Gastroesophageal sphincter (tissue), 4 donors: ENCODE results near the gene MBOAT2. TPM values are rescaled to one million over a fixed set of nuclear protein-coding genes. Genes with fewer than 3 reads are reported as not detected.
"Not testable (repeated sequence)": the region's sequence is repeated elsewhere in the genome, so short reads cannot be mapped to it uniquely, and the experiment has no call there.

Experiments
- ATAC-seq: fragments of 150-250 bp; one replicate; pipeline ENCODE4 v1.9.1; 2016; ENCODE audit warnings: mild to moderate bottlenecking, moderate library complexity
- H3K27ac ChIP-seq, 4 donors: fragments of 200-600 bp; sonication (generic) in 3 of 4; 1 replicate in 3 of 4; 2 replicates in 1 of 4; pipeline ENCODE4 v1.5.1; 2016 to 2019
- H3K27me3 ChIP-seq: fragments of 200-600 bp; sonication (generic); one replicate; pipeline ENCODE4 v1.5.1; 2019
- H3K36me3 ChIP-seq, 2 donors: fragments of 200-600 bp; sonication (generic); one replicate each; pipeline ENCODE4 v1.5.1; 2019; ENCODE audit warnings: control low read depth in 1 of 2
- H3K4me1 ChIP-seq, 3 donors: fragments of 200-600 bp; sonication (generic); 1 replicate in 2 of 3; 2 replicates in 1 of 3; pipeline ENCODE4 v1.5.1; 2016 to 2019; ENCODE audit warnings: control low read depth in 2 of 3
- H3K4me3 ChIP-seq, 2 donors: fragments of 200-600 bp; sonication (generic); one replicate each; pipeline ENCODE4 v1.5.1; 2019; ENCODE audit warnings: mild to moderate bottlenecking in 1 of 2, moderate library complexity in 1 of 2
- H3K9me3 ChIP-seq, 3 donors: fragments of 200-600 bp; sonication (generic); one replicate each; pipeline ENCODE4 v1.5.1; 2017 to 2019; ENCODE audit warnings: control low read depth in 2 of 3
- CTCF ChIP-seq, 4 experiments: fragments of 200-600 bp in 2 of 4; fragments of 450-650 bp in 2 of 4; sonication (generic) in 1 of 4; IDR thresholded peaks; one replicate each; pipeline ENCODE4 v1.5.1; 2017 to 2019; ENCODE audit warnings: antibody characterized with exemption in 4 of 4, mild to moderate bottlenecking in 2 of 4, moderate library complexity in 2 of 4
- EP300 ChIP-seq: sonication (generic); formaldehyde crosslinking; IDR thresholded peaks from one replicate; pipeline ENCODE4 v1.6.1; 2017; ENCODE audit warnings: antibody characterized with exemption, mild to moderate bottlenecking
- POLR2A ChIP-seq, 2 donors: fragments of 450-650 bp; IDR thresholded peaks; one replicate each; pipeline ENCODE4 v1.6.1; 2017; ENCODE audit warnings: antibody characterized with exemption in 2 of 2, mild to moderate bottlenecking in 2 of 2, moderate library complexity in 1 of 2
- POLR2AphosphoS5 ChIP-seq: sonication (generic); formaldehyde crosslinking; IDR thresholded peaks from one replicate; pipeline ENCODE4 v1.6.1; 2017; ENCODE audit warnings: antibody characterized with exemption
- WGBS, 2 donors: methylation state at CpG; one replicate each; pipeline ENCODE4 v1.1.5; 2018; ENCODE audit warnings: low coverage in 1 of 2; 5-methylcytosine and 5-hydroxymethylcytosine counted together
- total RNA-seq, 4 donors: library from RNA; depleted of rRNA; stranded (reverse); fragments of >200 nt; gene quantifications; one replicate each; pipeline ENCODE4 v1.1.0, GENCODE V29; 2016

Gene MBOAT2
- total RNA-seq, 4 donors from 2014 or later = 21.0 to 27.0 (median 23.5) TPM

GRCh38 chr2:9045595-9045994 is 42.1 kb upstream of the MBOAT2 start:
- no peaks in the 10 kb centered on the region for H3K36me3 ChIP-seq
- no peak for ATAC-seq
- no peak overlapping the region for H3K4me3 ChIP-seq
- H3K4me1 ChIP-seq = no peaks in the 10 kb centered on the region
- H3K27me3 ChIP-seq = peaks cover 10% of the 10 kb centered on the region
- 86 to 90% methylated on average over 7 of the region's 7 CpGs for WGBS, 2 donors
- TF ChIP-seq POLR2AphosphoS5 (no peak), EP300 (no peak), POLR2A (IDR thresholded peaks at IDR 0.05) (no peak), CTCF (IDR thresholded peaks at IDR 0.05) (no peak)
- no peaks in the 10 kb centered on the region for H3K9me3 ChIP-seq
- H3K27ac ChIP-seq = no peak overlapping the region

DNA sequence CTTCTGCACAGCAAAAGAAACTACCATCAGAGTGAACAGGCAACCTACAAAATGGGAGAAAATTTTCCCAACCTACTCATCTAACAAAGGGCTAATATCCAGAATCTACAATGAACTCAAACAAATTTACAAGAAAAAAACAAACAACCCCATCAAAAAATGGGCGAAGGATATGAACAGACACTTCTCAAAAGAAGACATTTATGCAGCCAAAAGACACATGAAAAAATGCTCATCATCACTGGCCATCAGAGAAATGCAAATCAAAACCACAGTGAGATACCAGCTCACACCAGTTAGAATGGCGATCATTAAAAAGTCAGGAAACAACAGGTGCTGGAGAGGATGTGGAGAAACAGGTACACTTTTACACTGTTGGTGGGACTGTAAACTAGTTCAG is 40.0 kb upstream of the MBOAT2 start:
- H3K9me3 ChIP-seq, H3K4me1 ChIP-seq, ATAC-seq, H3K4me3 ChIP-seq, H3K27me3 ChIP-seq, H3K36me3 ChIP-seq, H3K27ac ChIP-seq: not testable (repeated sequence)
- WGBS, 2 donors = 100% methylated on average over 2 of the region's 2 CpGs; no CpG with 5 or more reads in 1 of the 2 donors

DNA sequence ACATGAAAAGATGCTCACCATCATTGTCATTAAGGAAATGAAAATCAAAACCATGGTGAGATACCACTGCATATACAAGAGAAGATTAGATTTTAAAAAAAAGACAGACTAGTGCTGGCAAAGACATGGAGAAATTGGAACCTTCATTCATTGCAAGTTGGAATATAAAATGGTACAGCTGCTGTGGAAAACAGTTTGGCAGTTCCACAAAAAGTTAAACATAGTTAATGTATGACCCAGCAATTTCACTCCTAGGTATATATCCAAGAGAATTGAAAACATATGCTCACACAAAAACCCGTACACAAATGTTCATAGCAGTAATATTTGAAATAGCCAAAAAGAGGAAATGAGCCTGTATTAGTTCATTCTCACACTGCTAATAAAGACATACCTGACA is 33.7 kb upstream of the MBOAT2 start:
- Histone ChIP-seq H3K4me1 (no peaks in the 10 kb centered on the region), H3K27ac (no peak overlapping the region), H3K9me3 (peaks cover 0 to 8% (median 0%) of the 10 kb centered on the region in 3 donors), H3K36me3 (no peaks in the 10 kb centered on the region), H3K4me3 (no peak overlapping the region), H3K27me3 (no peaks in the 10 kb centered on the region)
- TF ChIP-seq POLR2A (IDR thresholded peaks at IDR 0.05) (no peak), EP300 (no peak), POLR2AphosphoS5 (no peak), CTCF (IDR thresholded peaks at IDR 0.05) (no peak)
- 13 to 61% methylated on average over 1 of the region's 1 CpG for WGBS, 2 donors
- ATAC-seq = no peak

- no peak for ATAC-seq
- WGBS, 2 donors = 59 to 73% methylated on average over 3 to 7 of the region's 7 CpGs
- H3K27ac ChIP-seq = no peak overlapping the region
- peaks cover 0 to 9% (median 0%) of the 10 kb centered on the region in 3 donors for H3K4me1 ChIP-seq
- H3K36me3 ChIP-seq = no peaks in the 10 kb centered on the region
- H3K4me3 ChIP-seq = no peak overlapping the region
- peaks cover 0 to 5% (median 0%) of the 10 kb centered on the region in 3 donors for H3K9me3 ChIP-seq
- no peaks in the 10 kb centered on the region for H3K27me3 ChIP-seq
- TF ChIP-seq CTCF (IDR thresholded peaks at IDR 0.05) (no peak), EP300 (no peak), POLR2AphosphoS5 (no peak), POLR2A (IDR thresholded peaks at IDR 0.05) (no peak)
These were observed 30.1 kb upstream of the MBOAT2 start for GRCh38 chr2:9033385-9034168.

DNA sequence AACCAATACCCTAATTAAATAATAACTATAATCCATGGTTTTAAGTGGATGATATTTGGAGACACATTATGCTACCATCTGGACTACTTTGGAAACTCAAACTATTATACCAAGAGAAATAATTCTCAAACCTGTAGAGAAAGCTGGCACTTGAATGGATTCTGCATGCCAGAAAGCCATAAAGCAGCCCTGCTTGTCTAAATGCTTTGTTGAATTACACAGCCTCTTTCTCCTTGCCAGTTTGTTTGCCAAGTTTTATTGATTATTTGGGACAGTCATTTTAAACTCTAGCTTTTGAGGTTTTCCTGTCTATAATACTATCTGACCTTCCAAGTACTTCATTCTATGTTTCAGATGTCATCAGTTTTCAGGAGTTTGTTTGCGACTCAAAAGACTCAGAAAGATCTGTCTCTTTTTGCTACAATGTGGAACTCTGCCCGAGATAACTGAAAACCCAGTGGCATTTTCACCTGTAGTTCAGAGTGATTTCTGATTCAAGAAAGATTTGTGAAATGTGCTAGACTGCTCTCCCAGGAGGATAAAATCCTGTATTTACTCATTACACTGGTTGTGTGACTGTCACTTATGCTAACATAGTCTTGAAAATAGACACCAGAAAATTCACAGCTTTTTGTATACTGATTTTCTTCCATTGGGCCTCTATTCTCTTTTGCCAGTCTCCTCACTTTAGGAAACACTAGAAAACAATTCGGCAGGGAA is 29.2 kb upstream of the MBOAT2 start:
- Histone ChIP-seq H3K9me3 (no peaks in the 10 kb centered on the region), H3K4me1 (peaks cover 0 to 9% (median 0%) of the 10 kb centered on the region in 3 donors), H3K36me3 (no peaks in the 10 kb centered on the region), H3K27ac (no peak overlapping the region), H3K4me3 (no peak overlapping the region), H3K27me3 (no peaks in the 10 kb centered on the region)
- 72 to 85% methylated on average over 2 to 3 of the region's 3 CpGs for WGBS, 2 donors
- no peak for ATAC-seq
- TF ChIP-seq POLR2AphosphoS5 (no peak), POLR2A (IDR thresholded peaks at IDR 0.05) (no peak), EP300 (no peak), CTCF (IDR thresholded peaks at IDR 0.05) (no peak)
